K562 (cell line): ENCODE data around the gene BCL7C. TPM values are rescaled to one million over a fixed set of nuclear protein-coding genes. Genes with fewer than 3 reads are reported as not detected.

ENCODE experiments used
- CBX2 ChIP-seq: fragments of 200-600 bp; sonication (generic); IDR thresholded peaks from one replicate; pipeline ENCODE4 v1.6.1; 2012; ENCODE audit warnings: mild to moderate bottlenecking, low read length, inconsistent platforms; ENCODE audit not compliant: insufficient read depth, poor library complexity, severe bottlenecking
- CTCF ChIP-seq, 3 experiments: IDR thresholded peaks in 2 of 3; conservative IDR thresholded peaks in 1 of 3; 2 replicates each; pipeline ENCODE4 v1.5.1; 2011 to 2012; ENCODE audit warnings: low read length in 3 of 3, mild to moderate bottlenecking in 3 of 3, control low read depth in 2 of 3, improper control_type of control experiment in 1 of 3, inconsistent platforms in 1 of 3, low read depth in 1 of 3, mixed read lengths in 1 of 3, moderate library complexity in 1 of 3; ENCODE audit not compliant: insufficient read depth in 2 of 3
- E2F3 ChIP-seq: fragments of 250-450 bp; sonication (Bioruptor Pico); IDR thresholded peaks from 2 replicates; pipeline ENCODE4 v1.4.0; 2020; ENCODE audit warnings: mild to moderate bottlenecking
- ELF4 ChIP-seq: fragments of 450-650 bp; formaldehyde crosslinking; IDR thresholded peaks from 2 replicates; pipeline ENCODE4 v1.4.0; 2022; ENCODE audit warnings: missing genetic modification characterization
- FOS ChIP-seq: IDR thresholded peaks from 3 replicates; pipeline ENCODE4 v1.6.1; 2011; ENCODE audit not compliant: insufficient read length; ENCODE audit errors: extremely low read depth
- HMG20B ChIP-seq: fragments of 250-450 bp; sonication (Bioruptor Pico); IDR thresholded peaks from 2 replicates; pipeline ENCODE4 v1.5.0; 2021; ENCODE audit warnings: mild to moderate bottlenecking
- HNRNPK ChIP-seq: fragments of 200-400 bp; formaldehyde crosslinking; IDR thresholded peaks from one replicate; pipeline ENCODE4 v1.6.1; 2018; ENCODE audit warnings: mild to moderate bottlenecking, low read depth, low read length; ENCODE audit not compliant: poor library complexity, severe bottlenecking
- ID3 ChIP-seq, 2 experiments: fragments of 250-450 bp in 1 of 2; fragments of 450-650 bp in 1 of 2; sonication (Bioruptor Pico) in 1 of 2; IDR thresholded peaks; 2 replicates each; pipeline versions ENCODE4 v1.6.1 to v1.8.0; 2016 to 2021; ENCODE audit warnings: mild to moderate bottlenecking in 2 of 2, moderate library complexity in 2 of 2, missing compliant biosample characterization in 1 of 2, missing genetic modification characterization in 1 of 2
- KAT8 ChIP-seq: fragments of 450-650 bp; IDR thresholded peaks from 2 replicates; pipeline ENCODE4 v1.6.1; 2016; ENCODE audit warnings: low read depth, mild to moderate bottlenecking
- MCM5 ChIP-seq: fragments of 450-650 bp; IDR thresholded peaks from 2 replicates; pipeline ENCODE4 v1.6.1; 2016; ENCODE audit warnings: low read depth
- NONO ChIP-seq, 2 experiments: fragments of 200-400 bp in 1 of 2; fragments of 450-650 bp in 1 of 2; formaldehyde crosslinking in 1 of 2; IDR thresholded peaks; 2 replicates each; pipeline ENCODE4 v1.6.1; 2017; ENCODE audit warnings: low read depth in 2 of 2, mild to moderate bottlenecking in 2 of 2, moderate library complexity in 2 of 2, low read length in 1 of 2
- PTBP1 ChIP-seq: fragments of 200-400 bp; formaldehyde crosslinking; IDR thresholded peaks from 2 replicates; pipeline ENCODE4 v1.6.1; 2017; ENCODE audit warnings: low read depth, low read length
- SIN3A ChIP-seq, 2 experiments: fragments of 150-350 bp in 1 of 2; IDR thresholded peaks; 2 replicates each; pipeline ENCODE4 v1.6.1; 2011 to 2016; ENCODE audit warnings: borderline replicate concordance in 2 of 2, low read depth in 2 of 2, low read length in 2 of 2, mild to moderate bottlenecking in 2 of 2, moderate library complexity in 2 of 2; ENCODE audit not compliant: control insufficient read depth in 1 of 2
- STAT5A ChIP-seq: IDR thresholded peaks from 2 replicates; pipeline ENCODE4 v1.6.1; 2012; ENCODE audit warnings: low read length, inconsistent platforms, borderline replicate concordance
- TCFL5 ChIP-seq: fragments of 250-450 bp; sonication (Bioruptor Pico); conservative IDR thresholded peaks from 2 replicates; pipeline ENCODE4 v1.6.1; 2021; ENCODE audit warnings: mild to moderate bottlenecking, moderate library complexity, matching md5 sums
- ZFP36 ChIP-seq: fragments of 150-350 bp; IDR thresholded peaks from 2 replicates; pipeline ENCODE4 v1.6.1; 2018; ENCODE audit warnings: low read length, low read depth; ENCODE audit not compliant: partially characterized antibody
- ZKSCAN1 ChIP-seq: fragments of 150-350 bp; IDR thresholded peaks from 2 replicates; pipeline ENCODE4 v1.6.1; 2016; ENCODE audit warnings: low read depth, low read length
- ZNF23 ChIP-seq: fragments of 250-450 bp; sonication (Bioruptor Pico); IDR thresholded peaks from 2 replicates; pipeline ENCODE4 v1.4.0; 2020; ENCODE audit warnings: mild to moderate bottlenecking
- ZNF507 ChIP-seq: conservative IDR thresholded peaks from 2 replicates; pipeline ENCODE4 v1.6.1; 2017; ENCODE audit warnings: missing genetic modification characterization, missing compliant biosample characterization
- ZSCAN32 ChIP-seq: fragments of 450-650 bp; formaldehyde crosslinking; IDR thresholded peaks from 2 replicates; pipeline ENCODE4 v1.4.0; 2020; ENCODE audit warnings: mild to moderate bottlenecking, moderate library complexity
- polyA plus RNA-seq, 8 experiments: library from polyadenylated mRNA; depleted of rRNA in 4 of 8; stranded (reverse) in 5 of 8; unstranded in 3 of 8; fragments of >200 nt; fragmentation: Nextera tagmentation in 2 of 8; fragmentation: Illumina TruSeq in 1 of 8; extraction: Ambion mirVana in 2 of 8; extraction: Trizol in 1 of 8; gene quantifications; 2 replicates each; pipeline versions ENCODE4 v1.2.1 to v1.2.3, GENCODE V29; 2011 to 2014; ENCODE audit warnings: inconsistent platforms in 1 of 8, missing spikeins in 1 of 8
- total RNA-seq, 7 experiments: library from RNA; depleted of rRNA in 6 of 7; stranded (reverse); fragments of >200 nt in 6 of 7; fragmentation: Illumina TruSeq in 2 of 7; extraction: Trizol in 2 of 7; gene quantifications; 2 replicates each; pipeline versions ENCODE4 v1.2.1 to v1.2.3, GENCODE V29; 2011 to 2021; ENCODE audit warnings: low replicate concordance in 1 of 7
- TF ChIP-seq, protein P1 (sequence below), 2 experiments: fragments of 450-650 bp in 1 of 2; sonication (generic) in 1 of 2; formaldehyde crosslinking in 1 of 2; IDR thresholded peaks in 1 of 2; conservative IDR thresholded peaks in 1 of 2; 2 replicates each; pipeline versions ENCODE4 v1.6.1 to v1.8.1; 2016 to 2023; ENCODE audit warnings: mild to moderate bottlenecking in 2 of 2, moderate library complexity in 2 of 2, inconsistent platforms in 1 of 2, missing genetic modification reagents in 1 of 2
- TF ChIP-seq, protein P2 (sequence below): fragments of 250-450 bp; sonication (Bioruptor Pico); IDR thresholded peaks from 2 replicates; pipeline ENCODE4 v1.8.0; 2021; ENCODE audit warnings: mild to moderate bottlenecking, moderate library complexity

The BCL7C gene
- total and polyA plus RNA-seq, 9 of the 15 experiments (the other 6 are each of a cell fraction or from before 2014, with no cell fraction given): 1.7 to 85.8 (median 19.6) TPM

DNA sequence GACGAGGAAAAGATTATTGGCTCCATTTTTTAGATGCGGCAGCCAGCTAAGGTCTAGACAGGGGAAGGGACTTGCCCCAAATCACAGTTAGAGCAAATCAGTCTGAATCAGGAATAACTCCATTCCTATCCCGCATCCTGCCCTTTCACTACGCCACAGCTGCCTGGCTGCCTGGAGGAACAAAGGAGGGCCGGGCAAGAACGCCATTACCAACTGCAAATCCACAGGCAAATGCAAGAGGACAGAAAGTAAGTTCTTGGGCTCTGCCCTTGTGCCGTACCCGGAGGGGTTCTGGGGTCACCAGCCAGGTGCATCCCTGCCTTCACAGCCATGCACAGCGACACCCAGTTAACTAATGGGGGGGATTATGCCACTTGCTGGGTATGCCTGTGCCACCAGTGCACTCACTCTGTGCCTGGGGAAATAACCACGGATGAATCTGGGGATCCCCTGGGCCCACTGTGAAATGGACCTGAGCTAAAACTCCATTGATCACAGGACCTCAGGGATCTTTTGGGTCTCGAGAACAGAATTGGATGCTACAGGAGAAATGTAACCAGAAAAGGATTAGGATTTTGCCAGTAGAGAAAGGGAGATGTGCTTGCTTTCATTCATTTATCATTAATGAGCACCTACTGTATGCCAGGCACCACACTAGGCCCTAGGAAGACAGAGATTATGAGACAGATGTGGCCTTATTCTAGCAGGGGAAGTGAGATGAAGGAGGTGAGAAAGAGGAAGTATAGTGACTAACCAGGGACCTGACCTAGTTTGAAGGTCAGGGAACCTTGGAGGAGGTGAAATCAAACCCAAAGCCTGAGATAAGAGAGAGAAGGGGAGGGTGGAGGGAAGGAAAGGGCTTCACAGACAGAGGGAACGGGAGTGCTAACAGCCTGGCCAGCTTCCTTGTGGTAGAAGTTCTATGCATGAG, 17.7 kb downstream of the BCL7C start (continued):
- TF ChIP-seq, protein P1, sequence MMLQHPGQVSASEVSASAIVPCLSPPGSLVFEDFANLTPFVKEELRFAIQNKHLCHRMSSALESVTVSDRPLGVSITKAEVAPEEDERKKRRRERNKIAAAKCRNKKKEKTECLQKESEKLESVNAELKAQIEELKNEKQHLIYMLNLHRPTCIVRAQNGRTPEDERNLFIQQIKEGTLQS (IDR thresholded peaks at IDR 0.05): peak; percentile 43
- TF ChIP-seq, protein P1 (CRISPR knock-in tag; conservative IDR thresholded peaks at IDR 0.05): no peak
- TF ChIP-seq, protein P2, sequence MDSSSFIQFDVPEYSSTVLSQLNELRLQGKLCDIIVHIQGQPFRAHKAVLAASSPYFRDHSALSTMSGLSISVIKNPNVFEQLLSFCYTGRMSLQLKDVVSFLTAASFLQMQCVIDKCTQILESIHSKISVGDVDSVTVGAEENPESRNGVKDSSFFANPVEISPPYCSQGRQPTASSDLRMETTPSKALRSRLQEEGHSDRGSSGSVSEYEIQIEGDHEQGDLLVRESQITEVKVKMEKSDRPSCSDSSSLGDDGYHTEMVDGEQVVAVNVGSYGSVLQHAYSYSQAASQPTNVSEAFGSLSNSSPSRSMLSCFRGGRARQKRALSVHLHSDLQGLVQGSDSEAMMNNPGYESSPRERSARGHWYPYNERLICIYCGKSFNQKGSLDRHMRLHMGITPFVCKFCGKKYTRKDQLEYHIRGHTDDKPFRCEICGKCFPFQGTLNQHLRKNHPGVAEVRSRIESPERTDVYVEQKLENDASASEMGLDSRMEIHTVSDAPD (CRISPR knock-in tag): no peak
- TF ChIP-seq ELF4 (peak; percentile 63; the same call in 1 of the 2 replicates), SIN3A (IDR thresholded peaks at IDR 0.05; ENCODE audit: borderline replicate concordance in 2 of 2, control insufficient read depth in 1 of 2, low read depth in 2 of 2, low read length in 2 of 2) (no peak), ID3 (CRISPR knock-in tag; IDR thresholded peaks at IDR 0.05) (no peak), ID3 (tag; IDR thresholded peaks at IDR 0.05) (peak; percentile 89), MCM5 (no peak), E2F3 (CRISPR knock-in tag) (no peak), ZNF23 (CRISPR knock-in tag) (no peak), HMG20B (CRISPR knock-in tag) (no peak), ZNF507 (tag) (no peak), TCFL5 (CRISPR knock-in tag) (no peak), PTBP1 (no peak), ZKSCAN1 (0 out of 2 replicates have a peak, but pooled peaks have one; percentile 15), CTCF (IDR thresholded peaks at IDR 0.05 in 2 of 3, conservative IDR thresholded peaks at IDR 0.05 in 1 of 3; ENCODE audit: insufficient read depth in 2 of 3, low read depth in 1 of 3, low read length in 3 of 3) (no peak), HNRNPK (no peak), CBX2 (no peak), KAT8 (no peak), FOS (no peak), STAT5A (no peak), ZFP36 (no peak), NONO (IDR thresholded peaks at IDR 0.05; ENCODE audit: low read depth in 2 of 2, low read length in 1 of 2) (no peak), ZSCAN32 (CRISPR knock-in tag) (no peak)
